GM12891 (cell line): ENCODE measurements around the gene VSTM2B.

Experiments used
- POLR2A ChIP-seq: IDR thresholded peaks from 2 replicates; pipeline ENCODE4 v1.6.1; 2011; ENCODE audit warnings: low read depth, low read length, control low read depth
- POLR2AphosphoS5 ChIP-seq: IDR thresholded peaks from 2 replicates; pipeline ENCODE4 v1.6.1; 2011; ENCODE audit warnings: low read depth, low read length, control low read depth
- POU2F2 ChIP-seq: IDR thresholded peaks from 2 replicates; pipeline ENCODE4 v1.6.1; 2011; ENCODE audit warnings: low read depth, mild to moderate bottlenecking, control low read depth, low read length, moderate library complexity
- SPI1 ChIP-seq: IDR thresholded peaks from 2 replicates; pipeline ENCODE4 v1.6.1; 2011; ENCODE audit warnings: low read depth, low read length, control low read depth
- TAF1 ChIP-seq: IDR thresholded peaks from 2 replicates; pipeline ENCODE4 v1.6.1; 2011; ENCODE audit warnings: low read depth, low read length, control low read depth

DNA sequence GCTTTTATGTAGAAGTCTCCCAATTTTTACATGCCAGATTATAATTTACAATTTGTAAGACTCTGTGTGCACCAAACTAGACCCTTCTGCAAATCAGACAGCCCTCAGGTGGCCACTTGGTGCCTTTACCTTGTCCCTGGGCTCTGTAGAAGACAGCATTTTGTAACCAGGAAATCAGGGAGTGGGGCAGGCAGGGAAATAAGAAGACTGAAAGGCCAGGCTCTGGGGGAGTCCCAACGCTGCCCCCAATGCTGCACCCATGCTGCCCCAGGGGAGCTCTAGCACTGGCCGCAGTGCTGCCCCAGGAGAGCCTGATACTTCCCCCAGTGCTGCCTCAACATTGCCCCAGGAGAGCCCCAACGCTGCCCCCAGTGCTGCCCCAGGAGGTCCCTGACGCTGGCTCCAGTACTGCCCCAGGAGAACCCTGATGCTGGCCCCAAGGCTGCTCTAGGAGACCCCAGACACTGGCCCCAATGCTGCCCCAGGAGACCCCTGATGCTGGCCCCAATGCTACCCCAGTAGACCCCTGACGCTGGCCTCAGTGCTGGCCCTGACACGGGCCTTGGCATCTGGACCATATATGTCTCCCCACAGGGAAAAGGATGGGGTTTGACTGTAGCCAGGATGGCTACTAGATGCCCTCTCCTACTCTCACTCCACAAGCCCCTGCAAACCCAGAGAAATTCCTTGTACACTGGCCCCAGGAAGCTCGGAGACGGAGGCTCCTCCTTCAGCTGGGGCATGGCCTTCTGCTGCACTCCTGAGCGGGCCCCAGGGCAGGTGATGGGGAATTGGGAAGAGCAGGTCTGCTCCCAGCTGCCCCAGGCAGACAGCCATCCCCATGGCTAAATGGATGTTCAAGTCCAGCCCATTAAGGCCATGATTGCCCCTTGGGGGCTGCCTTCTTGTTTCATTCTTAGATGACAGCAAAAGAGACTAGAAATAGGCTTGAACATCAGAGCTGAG, 23.6 kb downstream of the VSTM2B start:
- TF ChIP-seq POLR2AphosphoS5 = no peak
- no peak for TF ChIP-seq POLR2A
- TF ChIP-seq TAF1 = no peak
- no peak for TF ChIP-seq SPI1
- TF ChIP-seq POU2F2 = no peak
